ENCODE data around the gene PCK2.

PCK2 gene

DNA sequence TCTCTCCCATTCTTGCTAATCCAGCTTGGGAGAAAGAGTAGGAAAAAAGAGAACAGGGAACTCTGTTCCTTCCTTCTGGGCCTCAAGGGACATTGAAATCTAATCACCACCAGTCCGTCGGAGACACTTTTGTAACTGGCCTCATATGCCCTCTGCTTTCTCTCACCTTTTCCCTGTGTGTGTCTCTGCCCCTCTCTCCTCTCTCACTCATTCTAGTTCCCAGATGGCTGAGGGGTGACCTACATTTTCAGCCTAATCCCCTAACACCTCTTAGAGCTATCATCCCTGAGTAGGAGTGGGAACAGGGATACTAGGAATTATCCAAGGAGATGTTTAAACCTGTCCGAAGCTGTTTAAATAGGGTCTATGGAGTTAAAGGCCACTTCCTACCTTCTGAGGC, 8.9 kb upstream of the PCK2 start:
- Histone ChIP-seq H3K4me3 (replicated peaks; ENCODE audit: insufficient read depth, low read length) (no peak overlapping the region), H3K27ac (replicated peaks) (no peak overlapping the region), H3K27me3 (ENCODE audit: insufficient read depth, poor library complexity, severe bottlenecking) (peaks cover 18% of the 10 kb centered on the region)
- DNase-seq (ENCODE audit: low read depth in 1 of 2, low spot score in 1 of 2) = no peak
- TF ChIP-seq, protein P1, sequence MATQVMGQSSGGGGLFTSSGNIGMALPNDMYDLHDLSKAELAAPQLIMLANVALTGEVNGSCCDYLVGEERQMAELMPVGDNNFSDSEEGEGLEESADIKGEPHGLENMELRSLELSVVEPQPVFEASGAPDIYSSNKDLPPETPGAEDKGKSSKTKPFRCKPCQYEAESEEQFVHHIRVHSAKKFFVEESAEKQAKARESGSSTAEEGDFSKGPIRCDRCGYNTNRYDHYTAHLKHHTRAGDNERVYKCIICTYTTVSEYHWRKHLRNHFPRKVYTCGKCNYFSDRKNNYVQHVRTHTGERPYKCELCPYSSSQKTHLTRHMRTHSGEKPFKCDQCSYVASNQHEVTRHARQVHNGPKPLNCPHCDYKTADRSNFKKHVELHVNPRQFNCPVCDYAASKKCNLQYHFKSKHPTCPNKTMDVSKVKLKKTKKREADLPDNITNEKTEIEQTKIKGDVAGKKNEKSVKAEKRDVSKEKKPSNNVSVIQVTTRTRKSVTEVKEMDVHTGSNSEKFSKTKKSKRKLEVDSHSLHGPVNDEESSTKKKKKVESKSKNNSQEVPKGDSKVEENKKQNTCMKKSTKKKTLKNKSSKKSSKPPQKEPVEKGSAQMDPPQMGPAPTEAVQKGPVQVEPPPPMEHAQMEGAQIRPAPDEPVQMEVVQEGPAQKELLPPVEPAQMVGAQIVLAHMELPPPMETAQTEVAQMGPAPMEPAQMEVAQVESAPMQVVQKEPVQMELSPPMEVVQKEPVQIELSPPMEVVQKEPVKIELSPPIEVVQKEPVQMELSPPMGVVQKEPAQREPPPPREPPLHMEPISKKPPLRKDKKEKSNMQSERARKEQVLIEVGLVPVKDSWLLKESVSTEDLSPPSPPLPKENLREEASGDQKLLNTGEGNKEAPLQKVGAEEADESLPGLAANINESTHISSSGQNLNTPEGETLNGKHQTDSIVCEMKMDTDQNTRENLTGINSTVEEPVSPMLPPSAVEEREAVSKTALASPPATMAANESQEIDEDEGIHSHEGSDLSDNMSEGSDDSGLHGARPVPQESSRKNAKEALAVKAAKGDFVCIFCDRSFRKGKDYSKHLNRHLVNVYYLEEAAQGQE (IDR thresholded peaks at IDR 0.05; ENCODE audit: insufficient replicate concordance, low read depth) = no peak
- TF ChIP-seq SPI1 (IDR thresholded peaks at IDR 0.05; ENCODE audit: borderline replicate concordance, low read depth) (no peak), GABPA (IDR thresholded peaks at IDR 0.05; ENCODE audit: low read depth) (no peak), POLR2AphosphoS5 (IDR thresholded peaks at IDR 0.05; ENCODE audit: low read depth) (no peak)
- TF ChIP-seq, protein P2, sequence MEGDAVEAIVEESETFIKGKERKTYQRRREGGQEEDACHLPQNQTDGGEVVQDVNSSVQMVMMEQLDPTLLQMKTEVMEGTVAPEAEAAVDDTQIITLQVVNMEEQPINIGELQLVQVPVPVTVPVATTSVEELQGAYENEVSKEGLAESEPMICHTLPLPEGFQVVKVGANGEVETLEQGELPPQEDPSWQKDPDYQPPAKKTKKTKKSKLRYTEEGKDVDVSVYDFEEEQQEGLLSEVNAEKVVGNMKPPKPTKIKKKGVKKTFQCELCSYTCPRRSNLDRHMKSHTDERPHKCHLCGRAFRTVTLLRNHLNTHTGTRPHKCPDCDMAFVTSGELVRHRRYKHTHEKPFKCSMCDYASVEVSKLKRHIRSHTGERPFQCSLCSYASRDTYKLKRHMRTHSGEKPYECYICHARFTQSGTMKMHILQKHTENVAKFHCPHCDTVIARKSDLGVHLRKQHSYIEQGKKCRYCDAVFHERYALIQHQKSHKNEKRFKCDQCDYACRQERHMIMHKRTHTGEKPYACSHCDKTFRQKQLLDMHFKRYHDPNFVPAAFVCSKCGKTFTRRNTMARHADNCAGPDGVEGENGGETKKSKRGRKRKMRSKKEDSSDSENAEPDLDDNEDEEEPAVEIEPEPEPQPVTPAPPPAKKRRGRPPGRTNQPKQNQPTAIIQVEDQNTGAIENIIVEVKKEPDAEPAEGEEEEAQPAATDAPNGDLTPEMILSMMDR (IDR thresholded peaks at IDR 0.05; ENCODE audit: insufficient read depth, low read length) = no peak

DNA sequence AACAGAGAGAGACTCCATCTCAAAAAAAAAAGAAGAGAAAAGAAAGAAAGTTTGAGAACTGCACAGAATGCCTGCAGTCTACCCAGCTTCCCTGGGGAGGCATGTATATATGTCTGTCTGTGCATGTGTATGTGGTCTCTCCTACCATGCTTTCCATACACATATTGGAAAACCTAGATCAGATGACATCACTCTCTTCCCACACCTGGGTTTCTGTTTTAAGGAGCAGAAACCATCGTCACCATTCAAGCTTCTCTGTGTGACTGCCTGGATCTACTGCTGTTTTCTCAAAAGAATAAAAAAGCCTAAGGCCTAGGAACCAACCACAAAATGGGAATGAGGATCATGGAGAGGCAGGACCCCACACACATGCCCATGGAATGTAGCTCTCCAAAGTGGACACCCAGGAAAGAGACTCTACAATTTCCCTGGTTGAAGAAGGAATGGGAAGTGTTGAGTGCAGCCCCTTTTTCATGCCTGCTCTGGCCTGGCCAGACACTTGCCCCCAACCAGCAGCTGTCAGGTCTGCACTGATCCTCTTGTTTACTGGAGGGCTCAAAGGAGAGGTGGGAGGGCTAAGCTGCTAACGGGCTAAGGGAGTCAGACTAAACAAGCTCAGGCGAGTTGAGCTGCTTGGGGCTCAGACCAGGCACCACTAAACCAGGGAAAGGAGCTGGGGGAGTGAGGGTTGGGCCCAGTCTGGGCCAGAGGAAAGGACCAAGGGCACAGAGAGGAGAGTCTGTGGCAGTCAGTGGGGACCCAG, 7.7 kb upstream of the PCK2 start:
- TF ChIP-seq, protein P2 (IDR thresholded peaks at IDR 0.05; ENCODE audit: insufficient read depth, low read length) = no peak
- TF ChIP-seq, protein P1 (IDR thresholded peaks at IDR 0.05; ENCODE audit: insufficient replicate concordance, low read depth) = no peak
- TF ChIP-seq GABPA (IDR thresholded peaks at IDR 0.05; ENCODE audit: low read depth) (no peak), POLR2AphosphoS5 (IDR thresholded peaks at IDR 0.05; ENCODE audit: low read depth) (no peak), SPI1 (IDR thresholded peaks at IDR 0.05; ENCODE audit: borderline replicate concordance, low read depth) (no peak)
- no peak overlapping the region for H3K27ac ChIP-seq (replicated peaks)
- peaks cover 17% of the 10 kb centered on the region for H3K27me3 ChIP-seq (ENCODE audit: insufficient read depth, poor library complexity, severe bottlenecking)
- H3K4me3 ChIP-seq (replicated peaks; ENCODE audit: insufficient read depth, low read length) = no peak overlapping the region
- DNase-seq (ENCODE audit: low read depth in 1 of 2, low spot score in 1 of 2) = no peak

DNA sequence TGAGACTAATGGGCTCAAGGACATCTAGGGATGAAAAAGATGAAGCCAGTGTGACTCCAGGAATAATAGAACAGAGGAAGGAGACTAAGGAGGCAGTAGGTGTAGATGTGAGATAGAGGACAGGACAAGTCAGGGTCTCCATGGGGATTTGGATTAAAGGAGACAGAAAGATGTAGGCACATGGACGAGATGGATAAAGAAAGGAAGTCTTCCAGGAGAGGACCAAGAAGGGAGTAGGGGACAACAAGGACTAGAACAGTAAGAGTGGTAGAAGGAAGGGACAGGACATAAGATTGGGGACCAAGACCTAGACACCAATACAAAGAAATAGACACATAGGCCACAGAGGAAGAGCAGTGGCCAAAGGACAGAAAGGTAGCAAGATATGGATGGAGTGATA, 7.1 kb upstream of the PCK2 start:
- H3K4me3 ChIP-seq (replicated peaks; ENCODE audit: insufficient read depth, low read length) = no peak overlapping the region
- H3K27ac ChIP-seq (replicated peaks) = no peak overlapping the region
- no peak for DNase-seq (ENCODE audit: low read depth in 1 of 2, low spot score in 1 of 2)
- peaks cover 11% of the 10 kb centered on the region for H3K27me3 ChIP-seq (ENCODE audit: insufficient read depth, poor library complexity, severe bottlenecking)
- TF ChIP-seq, protein P2 (IDR thresholded peaks at IDR 0.05; ENCODE audit: insufficient read depth, low read length) = no peak
- TF ChIP-seq GABPA (IDR thresholded peaks at IDR 0.05; ENCODE audit: low read depth) (no peak), POLR2AphosphoS5 (IDR thresholded peaks at IDR 0.05; ENCODE audit: low read depth) (no peak), SPI1 (IDR thresholded peaks at IDR 0.05; ENCODE audit: borderline replicate concordance, low read depth) (no peak)
- TF ChIP-seq, protein P1 (IDR thresholded peaks at IDR 0.05; ENCODE audit: insufficient replicate concordance, low read depth) = no peak
